ENCODE results near the gene ZNF219. TPM values are rescaled to one million over a fixed set of nuclear protein-coding genes. Genes with fewer than 3 reads are reported as not detected.
A peak's percentile ranks its signal among the peaks of the same experiment; 100 is the strongest.

ZNF219 gene
- total and polyA plus RNA-seq, 2 of the 13 experiments (the other 11 are each of a cell fraction or from before 2014, with no cell fraction given): 34.5 to 36.6 TPM

- peak; percentile 84 for TF ChIP-seq ZNF740 (CRISPR knock-in tag; IDR thresholded peaks at IDR 0.05)
- no peak for TF ChIP-seq ZNF510 (CRISPR knock-in tag; IDR thresholded peaks at IDR 0.05; ENCODE audit: low read depth)
- peak; percentile 63 for TF ChIP-seq ZNF687 (CRISPR knock-in tag; IDR thresholded peaks at IDR 0.05)
- TF ChIP-seq TFDP2 (CRISPR knock-in tag; IDR thresholded peaks at IDR 0.05): no peak
Observed at GRCh38 chr14:21097636-21098075, 799 bp downstream of the ZNF219 start (continued).

GRCh38 chr14:21096978-21097635, 1.3 kb downstream of the ZNF219 start:
- Histone ChIP-seq H3K27me3 (ENCODE audit: control insufficient read depth in 1 of 2, insufficient read depth in 2 of 2, low read length in 2 of 2) (no peaks in the 10 kb centered on the region; a peak in 1 of 5 replicates), H3K4me3 (replicated peaks in 1 of 3; ENCODE audit: insufficient read depth in 1 of 3, low read depth in 2 of 3, low read length in 3 of 3) (peak overlapping the region; percentile 67 to 71 (median 68)), H3K4me2 (ENCODE audit: low read depth, low read length) (peak overlapping the region; percentile 94), H3K9me3 (ENCODE audit: low read length) (no peaks in the 10 kb centered on the region), H3K36me3 (replicated peaks in 1 of 2; ENCODE audit: control insufficient read depth in 1 of 2, insufficient read depth in 2 of 2, low read length in 2 of 2) (peaks cover 6 to 13% of the 10 kb centered on the region in 2 experiments), H2AFZ (ENCODE audit: low read length) (no peak overlapping the region), H3K4me1 (ENCODE audit: insufficient read depth, low read length) (peaks cover 70% of the 10 kb centered on the region), H3K9ac (ENCODE audit: insufficient read depth, low read depth, low read length) (peak overlapping the region; percentile 77), H3K27ac (ENCODE audit: extremely low read length, insufficient read depth, low read length) (peak overlapping the region; percentile 70), H3K79me2 (ENCODE audit: insufficient read depth, low read length) (peaks cover 30% of the 10 kb centered on the region), H4K20me1 (ENCODE audit: insufficient read depth, low read length) (peaks cover 8% of the 10 kb centered on the region; the same call in 1 of the 2 replicates)
- POLR2A ChIA-PET: interaction anchor here (1.0 to 7.8 kb wide), 21 partner anchors 7 to 484 kb away, joined by 3 to 91 read pairs (median 6); partner anchors contain the start of genes ARHGEF40, CHD8 and NDRG2
- ATAC-seq: peak; percentile 29
- no TSS peak for BruUV-seq (replicated peaks)
- intact Hi-C loops (cut with micrococcal nuclease; ENCODE audit: unreplicated experiment) (loop anchor here (1.0 kb wide), 1 partner anchor 7 kb away; no protein-coding TSS in a partner anchor), in situ Hi-C loops (cut with HindIII; ENCODE audit: extremely low pct_ligation_motif_present, low pct_unique_long_range_greater_than_20kb) (no loop called here)
- CTCF ChIA-PET (ENCODE audit: low intra/inter-chr PET ratio, low total read pairs): interaction anchor here (1.5 to 12.2 kb wide), 3 partner anchors 9 to 82 kb away, joined by 4 to 320 read pairs (median 135); partner anchors contain the start of gene ARHGEF40
- peak; percentile 26 for FAIRE-seq
- WGBS (ENCODE audit: low lambda C conversion rate): 26% methylated on average over 10 of the region's 10 CpGs
- DNase-seq (ENCODE audit: low spot score): no peak
- TF ChIP-seq SMYD3 (CRISPR knock-in tag; IDR thresholded peaks at IDR 0.05) (no peak), ZNF225 (CRISPR knock-in tag; IDR thresholded peaks at IDR 0.05) (no peak), ZNF205 (CRISPR knock-in tag; IDR thresholded peaks at IDR 0.05) (no peak), ZBTB42 (CRISPR knock-in tag; IDR thresholded peaks at IDR 0.05) (no peak), DR1 (CRISPR knock-in tag; IDR thresholded peaks at IDR 0.05) (no peak), ZNF263 (CRISPR knock-in tag; IDR thresholded peaks at IDR 0.05) (no peak), POLR2AphosphoS2 (IDR thresholded peaks at IDR 0.05; ENCODE audit: low read depth, low read length) (no peak), ZNF30 (CRISPR knock-in tag; IDR thresholded peaks at IDR 0.05) (no peak), KLF6 (CRISPR knock-in tag; IDR thresholded peaks at IDR 0.05) (no peak), NR2F2 (IDR thresholded peaks at IDR 0.05; ENCODE audit: borderline replicate concordance, low read depth) (no peak), MYNN (CRISPR knock-in tag; IDR thresholded peaks at IDR 0.05; ENCODE audit: low read depth) (no peak), ZNF841 (CRISPR knock-in tag; IDR thresholded peaks at IDR 0.05; ENCODE audit: borderline replicate concordance) (no peak), EED (CRISPR knock-in tag; IDR thresholded peaks at IDR 0.05) (no peak), NFIC (IDR thresholded peaks at IDR 0.05; ENCODE audit: low read length) (no peak), ARID2 (CRISPR knock-in tag; IDR thresholded peaks at IDR 0.05; ENCODE audit: borderline replicate concordance) (no peak)

All from HepG2 (cell line).